SU-DHL-6 (cell line): Measurements from ENCODE around the gene CPZ.

Experiments used
- H2AFZ ChIP-seq: fragments of 200-600 bp; sonication (generic); 2 replicates; pipeline ENCODE4 v1.6.1; 2014; ENCODE audit warnings: low read depth, mild to moderate bottlenecking, moderate library complexity, mixed read lengths, antibody characterized with exemption, low read length; ENCODE audit not compliant: severe bottlenecking
- H3F3A ChIP-seq: fragments of 200-600 bp; shearing (Covaris generic); 2 replicates; pipeline ENCODE4 v1.6.0; 2016; ENCODE audit warnings: antibody characterized with exemption, mild to moderate bottlenecking; ENCODE audit not compliant: insufficient read depth
- H3K27ac ChIP-seq: fragments of 200-600 bp; sonication (generic); 2 replicates; pipeline ENCODE4 v1.5.1; 2016; ENCODE audit warnings: low read depth, mild to moderate bottlenecking, low read length, moderate library complexity, mixed read lengths
- H3K27me3 ChIP-seq: fragments of 200-600 bp; sonication (generic), shearing (Covaris generic); 2 replicates; pipeline ENCODE4 v1.6.0; 2014; ENCODE audit warnings: mild to moderate bottlenecking, low read length
- H3K36me3 ChIP-seq: fragments of 200-600 bp; sonication (generic); 2 replicates; pipeline ENCODE4 v1.6.1; 2014; ENCODE audit warnings: mild to moderate bottlenecking, low read length, mixed read lengths
- H3K4me2 ChIP-seq: fragments of 300-600, 200-600 bp; shearing (Covaris generic), sonication (generic); 2 replicates; pipeline ENCODE4 v1.6.0; 2014; ENCODE audit warnings: low read length, low read depth, mild to moderate bottlenecking; ENCODE audit not compliant: poor library complexity, severe bottlenecking
- H3K4me3 ChIP-seq: fragments of 200-600 bp; sonication (generic); 2 replicates; pipeline ENCODE4 v1.5.1; 2014; ENCODE audit warnings: antibody characterized with exemption, low read length, mild to moderate bottlenecking, mixed read lengths; ENCODE audit not compliant: insufficient read depth, poor library complexity, severe bottlenecking
- H3K79me2 ChIP-seq: fragments of 200-600 bp; sonication (generic); 2 replicates; pipeline ENCODE4 v1.6.1; 2014; ENCODE audit warnings: mild to moderate bottlenecking, low read length, moderate library complexity; ENCODE audit not compliant: insufficient read depth
- H3K9ac ChIP-seq: fragments of 200-600 bp; sonication (generic); 2 replicates; pipeline ENCODE4 v1.7.0; 2014; ENCODE audit warnings: mild to moderate bottlenecking, low read length
- H3K9me2 ChIP-seq: fragments of 200-600 bp; sonication (generic); replicated peaks from 2 replicates; pipeline ENCODE4 v1.6.1; 2014; ENCODE audit warnings: low read length; ENCODE audit not compliant: insufficient read depth
- H3K9me3 ChIP-seq: fragments of 200-600 bp; sonication (generic); 2 replicates; pipeline ENCODE4 v1.6.1; 2014; ENCODE audit warnings: low read length, mixed read lengths; ENCODE audit not compliant: insufficient read depth
- H4K20me1 ChIP-seq: fragments of 200-600 bp; sonication (generic); 2 replicates; pipeline ENCODE4 v1.6.1; 2014; ENCODE audit warnings: low read depth, mild to moderate bottlenecking, antibody characterized with exemption, low read length, moderate library complexity, mixed read lengths
- CTCF ChIP-seq: fragments of 200-600 bp; sonication (generic); IDR thresholded peaks from one replicate; pipeline ENCODE4 v1.5.1; 2017; ENCODE audit warnings: antibody characterized with exemption, mild to moderate bottlenecking, low read length, moderate library complexity; ENCODE audit not compliant: insufficient read depth, poor library complexity, severe bottlenecking
- EZH2phosphoT487 ChIP-seq: fragments of 200-600 bp; sonication (generic), shearing (Covaris generic); conservative IDR thresholded peaks from 2 replicates; pipeline ENCODE4 v1.6.1; 2018; ENCODE audit warnings: mild to moderate bottlenecking, antibody characterized with exemption, low read length, moderate library complexity, mixed read lengths

Gene CPZ

GRCh38 chr4:8616831-8617230 lies 24.3 kb downstream of the CPZ start:
- no peak for TF ChIP-seq EZH2phosphoT487
- TF ChIP-seq CTCF: no peak
- no peaks in the 10 kb centered on the region for H3K36me3 ChIP-seq

GRCh38 chr4:8617486-8618040 lies 25.0 kb downstream of the CPZ start:
- no peaks in the 10 kb centered on the region for H3K9me3 ChIP-seq
- no peaks in the 10 kb centered on the region for H3F3A ChIP-seq
- no peak overlapping the region for H3K9ac ChIP-seq
- H3K27ac ChIP-seq: no peak overlapping the region
- H3K27me3 ChIP-seq: no peaks in the 10 kb centered on the region
- no peak overlapping the region for H3K4me2 ChIP-seq
- H3K79me2 ChIP-seq: no peaks in the 10 kb centered on the region
- H3K9me2 ChIP-seq: no peaks in the 10 kb centered on the region
- no peaks in the 10 kb centered on the region for H4K20me1 ChIP-seq
- H3K36me3 ChIP-seq: no peaks in the 10 kb centered on the region
- no peak for TF ChIP-seq CTCF
- TF ChIP-seq EZH2phosphoT487: no peak
- no peak overlapping the region for H2AFZ ChIP-seq
- no peak overlapping the region for H3K4me3 ChIP-seq

More at GRCh38 chr4:8616831-8617230, 24.3 kb downstream of the CPZ start:
- H3K27me3 ChIP-seq: no peaks in the 10 kb centered on the region
- H3K4me2 ChIP-seq: no peak overlapping the region
- no peaks in the 10 kb centered on the region for H3K9me3 ChIP-seq
- no peaks in the 10 kb centered on the region for H3K9me2 ChIP-seq
- H2AFZ ChIP-seq: no peak overlapping the region
- no peaks in the 10 kb centered on the region for H4K20me1 ChIP-seq
- no peak overlapping the region for H3K9ac ChIP-seq
- H3K4me3 ChIP-seq: no peak overlapping the region
- H3K27ac ChIP-seq: no peak overlapping the region
- no peaks in the 10 kb centered on the region for H3K79me2 ChIP-seq
- no peaks in the 10 kb centered on the region for H3F3A ChIP-seq

- no peak for TF ChIP-seq CTCF
- no peak for TF ChIP-seq EZH2phosphoT487
- no peak overlapping the region for H3K9ac ChIP-seq
- H3K9me2 ChIP-seq: no peaks in the 10 kb centered on the region
- H3K27ac ChIP-seq: no peak overlapping the region
- no peak overlapping the region for H3K4me2 ChIP-seq
- H4K20me1 ChIP-seq: no peaks in the 10 kb centered on the region
- H2AFZ ChIP-seq: no peak overlapping the region
- H3K9me3 ChIP-seq: no peaks in the 10 kb centered on the region
- no peaks in the 10 kb centered on the region for H3K79me2 ChIP-seq
- no peak overlapping the region for H3K4me3 ChIP-seq
- H3K36me3 ChIP-seq: no peaks in the 10 kb centered on the region
- H3K27me3 ChIP-seq: no peaks in the 10 kb centered on the region
- H3F3A ChIP-seq: no peaks in the 10 kb centered on the region
Measured at GRCh38 chr4:8618421-8618820, 25.9 kb downstream of the CPZ start.
